GM21723 (cell line): ENCODE data around the gene ARF6.
"Not testable (repeated sequence)": the region's sequence is repeated elsewhere in the genome, so short reads cannot be mapped to it uniquely, and the experiment has no call there.

ENCODE experiments used
- ATAC-seq: cut with Tn5 transposase; IDR thresholded peaks from one replicate; pipeline ENCODE4 v1.9.1; 2021; ENCODE audit warnings: mild to moderate bottlenecking, moderate library complexity; ENCODE audit not compliant: unreplicated experiment

Gene ARF6

GRCh38 chr14:49905989-49906388 lies 13.1 kb downstream of the ARF6 start:
- no peak for ATAC-seq

GRCh38 chr14:49907186-49907585 lies 14.3 kb downstream of the ARF6 start:
- no peak for ATAC-seq

GRCh38 chr14:49908433-49908782 lies 15.5 kb downstream of the ARF6 start:
- ATAC-seq: no peak

- ATAC-seq: no peak
Observed at GRCh38 chr14:49909016-49909415, 16.1 kb downstream of the ARF6 start.

- no peak for ATAC-seq
Observed at GRCh38 chr14:49915085-49915484, 22.2 kb downstream of the ARF6 start.

GRCh38 chr14:49918706-49919105 lies 25.8 kb downstream of the ARF6 start:
- no peak for ATAC-seq

GRCh38 chr14:49919825-49920659 lies 27.2 kb downstream of the ARF6 start:
- ATAC-seq: no peak

- no peak for ATAC-seq
Observed at GRCh38 chr14:49920935-49921334, 28.1 kb downstream of the ARF6 start.

- no peak for ATAC-seq
Observed at GRCh38 chr14:49921401-49921800, 28.5 kb downstream of the ARF6 start.

- ATAC-seq: no peak
Observed at GRCh38 chr14:49923442-49923841, 30.6 kb downstream of the ARF6 start.

GRCh38 chr14:49923881-49924280 lies 31.0 kb downstream of the ARF6 start:
- ATAC-seq: no peak

GRCh38 chr14:49924852-49925251 lies 32.0 kb downstream of the ARF6 start:
- ATAC-seq: no peak

GRCh38 chr14:49926803-49927202 lies 33.9 kb downstream of the ARF6 start:
- no peak for ATAC-seq

- no peak for ATAC-seq
Observed at GRCh38 chr14:49928015-49928414, 35.1 kb downstream of the ARF6 start.

GRCh38 chr14:49930720-49931119 lies 37.8 kb downstream of the ARF6 start:
- peak; percentile 39 for ATAC-seq

- ATAC-seq: no peak
Observed at GRCh38 chr14:49931523-49931922, 38.6 kb downstream of the ARF6 start.

- no peak for ATAC-seq
Observed at GRCh38 chr14:49933128-49933527, 40.2 kb downstream of the ARF6 start.

GRCh38 chr14:49933704-49934103 lies 40.8 kb downstream of the ARF6 start:
- ATAC-seq: no peak

- ATAC-seq: no peak
Observed at GRCh38 chr14:49934646-49935045, 41.8 kb downstream of the ARF6 start.

GRCh38 chr14:49935526-49935925 lies 42.6 kb downstream of the ARF6 start:
- no peak for ATAC-seq

- not testable (repeated sequence) for ATAC-seq
Observed at GRCh38 chr14:49936246-49936645, 43.4 kb downstream of the ARF6 start.

- ATAC-seq: not testable (repeated sequence)
Observed at GRCh38 chr14:49936882-49937281, 44.0 kb downstream of the ARF6 start.

- not testable (repeated sequence) for ATAC-seq
Observed at GRCh38 chr14:49939215-49939614, 46.3 kb downstream of the ARF6 start.
